DMS 273 treated with DMSO at 0.1 percent for 48 hours (cell line): ENCODE measurements around the gene TCF7L2.

ENCODE experiments used
- DNase-seq: peaks from one replicate; lab custom pipeline; 2025; lab: John Stamatoyannopoulos, UW

The TCF7L2 gene

DNA sequence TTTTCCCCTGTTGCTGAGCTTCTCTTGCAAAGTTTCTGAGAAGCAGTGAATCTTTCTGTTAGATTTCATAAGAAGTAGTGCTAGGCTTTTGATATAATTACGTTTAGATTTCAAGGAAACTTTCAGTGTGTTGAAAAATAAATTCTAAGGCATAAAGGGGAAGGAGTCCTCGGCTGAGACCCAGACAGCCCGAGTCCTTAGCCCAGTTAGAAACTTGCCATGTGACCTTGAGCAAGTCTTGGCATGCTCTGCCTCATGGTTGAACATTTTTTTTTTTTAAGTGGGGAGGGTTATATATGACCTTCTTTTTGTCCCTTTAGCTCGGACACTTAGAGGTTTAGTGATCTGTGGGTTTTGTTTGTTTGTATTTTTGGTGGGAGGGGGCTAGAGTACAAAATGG, 117.5 kb downstream of the TCF7L2 start:
- no peak for DNase-seq

DNA sequence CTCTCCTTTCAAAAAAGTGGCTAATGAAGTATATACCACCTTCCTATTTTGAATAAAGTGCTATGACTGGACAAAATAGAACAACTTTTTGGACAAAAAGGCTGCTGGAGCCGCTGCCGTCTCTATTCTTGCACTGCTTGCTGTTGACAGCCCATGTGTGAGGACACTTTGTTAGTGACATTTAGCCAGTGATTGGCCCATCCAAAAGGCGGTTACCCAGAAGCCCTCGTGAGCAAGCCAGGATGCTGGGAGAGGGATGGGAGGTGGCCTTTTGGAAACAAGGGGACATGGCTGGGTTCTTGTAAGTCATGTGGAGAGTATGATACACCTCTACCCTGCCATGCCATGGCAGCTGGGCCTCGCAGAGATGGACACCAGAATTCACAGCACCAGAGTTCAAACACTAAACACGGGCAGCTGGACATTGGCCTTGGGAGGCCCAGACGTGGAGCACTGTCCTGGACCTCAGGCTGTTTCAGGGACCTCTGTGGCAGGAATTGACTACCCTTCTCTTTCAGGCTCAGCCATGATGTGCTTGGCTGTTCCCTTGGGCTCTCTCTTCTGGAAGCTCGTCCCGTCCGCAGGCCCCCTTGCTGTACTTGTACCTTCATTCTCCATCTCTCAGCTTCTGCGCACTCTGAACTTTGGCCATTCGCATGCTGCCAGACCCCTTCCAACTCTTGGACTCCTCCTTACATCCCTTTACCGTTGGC, 118.3 kb downstream of the TCF7L2 start:
- DNase-seq: no peak

- no peak for DNase-seq
Observed at GRCh38 chr10:113069595-113069994, 119.5 kb downstream of the TCF7L2 start.

GRCh38 chr10:113071446-113071845, 121.4 kb downstream of the TCF7L2 start:
- DNase-seq: no peak

GRCh38 chr10:113073549-113074189, 123.6 kb downstream of the TCF7L2 start:
- no peak for DNase-seq

DNA sequence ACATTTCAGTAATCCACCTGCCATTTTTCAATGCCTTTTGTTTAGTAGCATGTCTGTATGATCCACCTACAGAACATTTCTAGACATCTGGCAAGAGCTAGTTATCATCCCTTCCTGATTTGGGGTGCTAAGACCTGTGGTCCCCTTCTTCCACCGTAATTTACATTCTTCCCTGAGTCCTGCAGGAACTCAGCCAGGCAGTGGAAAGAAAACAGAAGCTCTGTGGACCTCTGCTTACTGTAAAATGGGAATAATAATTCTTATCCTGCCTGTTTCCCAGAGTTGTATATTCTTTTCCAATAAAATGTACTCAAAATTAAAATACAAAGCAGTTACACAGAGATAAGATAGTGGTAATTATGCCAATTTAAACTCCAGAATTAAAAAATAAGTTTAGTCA, 126.9 kb downstream of the TCF7L2 start:
- no peak for DNase-seq

DNA sequence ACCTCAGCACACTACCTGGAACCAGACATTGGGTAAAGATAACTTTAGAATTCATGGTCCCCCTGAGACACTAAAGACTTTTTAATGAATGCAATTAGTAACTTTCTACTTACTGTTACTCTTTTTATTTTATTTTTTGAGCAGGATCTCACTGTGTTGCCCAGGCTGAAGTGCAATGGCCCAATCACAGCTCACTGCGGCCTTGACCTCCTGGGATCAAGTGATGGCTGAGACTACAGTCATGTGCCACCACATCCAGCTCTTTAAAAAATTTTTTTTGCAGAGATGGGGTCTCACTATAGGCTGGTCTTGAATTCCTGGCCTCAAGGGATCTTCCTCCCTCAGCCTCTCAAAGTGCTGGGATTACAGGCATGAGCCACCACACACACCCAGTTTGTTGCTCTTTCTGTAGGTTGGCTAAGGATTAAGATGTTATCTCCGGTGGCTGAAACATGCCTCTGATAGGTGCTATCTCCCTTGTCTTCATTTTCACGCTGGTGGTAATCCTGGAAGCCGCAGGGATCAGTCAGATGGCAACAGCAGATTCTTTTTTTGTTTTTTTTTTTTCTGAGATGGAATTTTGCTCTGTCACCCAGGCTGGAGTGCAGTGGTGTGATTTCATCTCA, 128.3 kb downstream of the TCF7L2 start:
- no peak for DNase-seq

GRCh38 chr10:113080061-113080924, 130.2 kb downstream of the TCF7L2 start:
- no peak for DNase-seq

DNA sequence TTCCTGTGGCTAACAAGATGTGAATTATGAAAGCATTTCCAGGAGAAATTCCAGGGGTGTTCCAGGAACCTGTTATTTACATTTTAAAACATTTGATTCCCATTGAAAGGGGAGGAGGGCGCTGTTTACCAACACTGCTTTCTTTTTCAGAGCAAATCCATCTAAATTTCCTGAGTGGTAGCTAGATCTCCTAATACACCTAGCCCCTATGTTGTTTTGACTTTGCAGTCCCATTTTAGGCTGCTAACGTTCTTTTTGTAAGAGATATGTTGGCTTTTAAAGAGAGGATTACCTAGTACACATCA, 130.8 kb downstream of the TCF7L2 start:
- no peak for DNase-seq

DNA sequence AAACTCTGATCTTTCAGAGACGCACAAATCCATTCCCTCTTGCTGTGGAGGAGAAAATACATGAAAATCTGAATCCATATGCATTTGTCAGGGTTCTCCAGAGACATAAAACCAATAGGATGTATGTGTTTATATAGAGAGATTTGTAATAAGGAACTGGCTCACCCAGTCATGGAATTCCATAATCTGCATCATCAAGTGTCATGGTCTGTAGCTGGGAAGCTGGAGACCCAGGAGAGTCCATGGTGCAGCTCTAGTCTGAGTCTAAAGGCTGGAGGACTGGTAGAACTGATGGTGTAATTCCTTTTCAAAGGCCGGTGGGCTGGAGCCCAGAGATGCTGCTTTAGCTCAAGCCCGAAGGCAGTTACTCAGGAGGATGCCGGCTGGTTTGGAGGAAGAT, 134.0 kb downstream of the TCF7L2 start:
- no peak for DNase-seq

GRCh38 chr10:113085776-113086175, 135.7 kb downstream of the TCF7L2 start:
- no peak for DNase-seq

- DNase-seq: no peak
Observed at GRCh38 chr10:113086282-113086681, 136.2 kb downstream of the TCF7L2 start.

GRCh38 chr10:113087165-113088029, 137.3 kb downstream of the TCF7L2 start:
- no peak for DNase-seq

DNA sequence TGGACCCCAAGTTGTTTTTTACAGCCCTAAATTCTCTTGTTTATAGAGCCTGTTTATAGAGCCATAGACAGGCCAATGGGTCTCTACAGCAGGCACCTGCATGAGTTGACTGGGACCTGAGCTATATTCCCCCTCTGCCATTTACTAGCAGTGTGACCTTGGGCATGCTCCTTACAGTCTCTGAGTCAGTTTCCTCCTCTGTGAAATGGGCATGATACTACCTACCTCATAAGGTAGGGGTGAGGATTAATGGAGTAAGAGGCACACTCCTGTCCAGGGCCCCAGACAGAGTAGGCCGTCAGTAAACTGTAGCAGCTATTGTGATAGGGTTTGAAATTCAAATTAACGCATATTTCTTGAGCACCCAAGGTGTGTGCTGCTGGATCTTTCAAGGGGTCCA, 138.1 kb downstream of the TCF7L2 start:
- DNase-seq: no peak

DNA sequence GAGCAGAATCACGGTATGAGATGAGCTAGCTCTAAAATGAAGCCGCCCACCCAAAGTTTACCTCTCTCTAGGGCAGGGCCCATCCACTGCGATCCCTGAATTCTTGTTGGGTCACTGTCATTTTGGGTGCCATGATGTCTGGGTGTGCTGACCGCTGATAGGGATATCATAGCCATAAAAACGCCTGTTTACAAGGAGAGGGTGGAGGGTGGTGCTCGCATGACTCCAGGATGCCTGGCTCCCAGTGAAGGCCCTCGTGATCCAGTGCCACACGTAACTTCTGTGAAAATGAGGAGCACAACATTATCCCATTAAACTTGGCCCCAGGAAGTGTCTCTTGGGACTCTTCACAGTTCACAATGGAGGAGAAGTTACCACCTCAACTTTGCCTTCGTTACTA, 139.5 kb downstream of the TCF7L2 start:
- DNase-seq: no peak

DNA sequence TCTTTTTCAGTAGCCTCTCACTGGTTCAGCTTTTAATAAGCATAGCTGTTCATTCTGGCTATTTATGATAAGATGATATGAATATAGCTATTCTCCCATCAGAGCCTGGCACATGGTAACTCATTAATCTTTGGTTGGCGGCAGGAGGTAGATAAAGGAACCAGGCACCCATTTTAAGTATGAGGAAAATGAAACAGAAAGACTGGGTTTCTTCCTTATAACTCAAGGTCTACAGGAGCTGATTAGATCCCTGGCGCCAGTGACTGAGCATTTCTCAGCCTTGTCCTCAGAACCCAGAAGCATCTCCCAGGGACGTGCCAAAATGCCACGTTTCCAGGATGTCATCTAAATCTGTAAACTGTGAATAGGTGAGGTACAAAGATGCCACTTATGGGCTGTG, 141.9 kb downstream of the TCF7L2 start:
- no peak for DNase-seq

DNA sequence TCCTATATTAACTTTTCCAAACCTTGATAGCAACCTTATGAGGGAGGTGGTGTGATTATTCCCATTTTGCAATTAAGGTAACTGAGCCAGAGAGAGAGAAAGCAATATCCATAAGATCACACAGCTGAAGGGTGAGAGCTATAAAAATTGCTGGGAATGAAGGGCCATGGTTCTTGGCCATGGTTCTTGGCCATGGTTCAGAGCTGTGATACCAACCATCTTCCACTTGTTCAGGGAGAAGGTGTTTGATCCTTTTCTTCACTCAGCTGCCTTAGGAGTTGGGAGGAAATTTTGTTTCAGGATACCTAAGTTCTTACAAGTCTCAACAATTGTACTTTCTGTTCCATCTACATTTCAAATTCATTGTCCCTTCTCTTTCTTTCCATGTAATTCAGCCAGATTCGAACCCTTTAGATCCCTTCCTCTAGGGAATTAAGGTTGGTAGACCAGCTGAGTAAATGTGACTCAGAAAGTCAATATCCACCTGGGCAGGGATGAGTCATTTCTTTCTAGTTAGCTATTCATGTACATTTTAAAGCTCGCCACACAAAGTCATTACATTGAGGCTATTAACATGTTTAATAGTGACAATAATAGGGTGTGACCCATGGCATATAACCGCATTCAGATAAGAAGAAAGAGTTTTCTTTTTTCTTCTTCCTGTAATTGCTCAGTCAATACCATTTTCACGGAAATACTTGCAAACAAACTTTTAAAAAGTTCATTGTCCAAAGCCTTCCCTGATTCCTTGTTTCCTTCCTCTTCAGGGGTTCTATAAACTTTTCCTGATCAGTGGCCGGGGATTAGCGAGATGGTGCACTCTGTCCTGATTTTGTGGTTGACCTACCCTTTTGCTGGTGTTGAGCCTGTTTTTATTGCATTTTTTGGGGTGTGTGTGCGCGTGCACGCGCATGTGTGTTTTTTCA, 143.4 kb downstream of the TCF7L2 start:
- DNase-seq: no peak

GRCh38 chr10:113094114-113094486, 144.1 kb downstream of the TCF7L2 start:
- no peak for DNase-seq

- no peak for DNase-seq
Observed at GRCh38 chr10:113095419-113096127, 145.5 kb downstream of the TCF7L2 start.
